MM.1S (cell line): ENCODE data around the gene MAPKAP1.
"Not testable (repeated sequence)": the region's sequence is repeated elsewhere in the genome, so short reads cannot be mapped to it uniquely, and the experiment has no call there.

Experiments
- CTCF ChIP-seq: fragments of 300-600 bp; sonication (generic); IDR thresholded peaks from 2 replicates; pipeline ENCODE4 v1.5.1; 2016; ENCODE audit warnings: antibody characterized with exemption, low read length, mixed read lengths
- EZH2 ChIP-seq: fragments of 300-600 bp; sonication (generic); optimal IDR thresholded peaks from 2 replicates; pipeline ENCODE3; 2017; ENCODE audit warnings: low read depth, mild to moderate bottlenecking, antibody characterized with exemption, low read length, mixed read lengths
- EZH2phosphoT487 ChIP-seq: fragments of 300-600 bp; sonication (generic); IDR thresholded peaks from 2 replicates; pipeline ENCODE4 v1.6.1; 2018; ENCODE audit warnings: antibody characterized with exemption, low read length

- not testable (repeated sequence) for TF ChIP-seq CTCF, EZH2, EZH2phosphoT487
Observed at GRCh38 chr9:125571824-125572223, 135.2 kb downstream of the MAPKAP1 start.
